Mesodermal cell (in vitro differentiated cells): Measurements from ENCODE around the gene TDO2.

Experiments
- H3K27ac ChIP-seq: 2 replicates; pipeline ENCODE4 v1.7.0; 2013; ENCODE audit warnings: mild to moderate bottlenecking, low read depth, low read length, moderate library complexity; ENCODE audit not compliant: severe bottlenecking
- H3K36me3 ChIP-seq: 2 replicates; pipeline ENCODE4 v1.7.1; 2013; ENCODE audit warnings: mild to moderate bottlenecking, low read length, moderate library complexity; ENCODE audit not compliant: control insufficient read depth, insufficient read depth
- H3K4me1 ChIP-seq: one replicate; pipeline ENCODE4 v1.7.1; 2013; ENCODE audit warnings: mild to moderate bottlenecking, low read length; ENCODE audit not compliant: insufficient read depth, control insufficient read depth, poor library complexity, severe bottlenecking
- H3K4me3 ChIP-seq: 2 replicates; pipeline ENCODE4 v1.7.0; 2013; ENCODE audit warnings: low read length, control low read depth, mild to moderate bottlenecking; ENCODE audit not compliant: insufficient read depth, poor library complexity, severe bottlenecking; ENCODE audit errors: extremely low read depth
- H3K9me3 ChIP-seq: 2 replicates; pipeline ENCODE4 v1.7.1; 2013; ENCODE audit warnings: mild to moderate bottlenecking, low read length, moderate library complexity; ENCODE audit not compliant: control insufficient read depth
- WGBS, 2 experiments: methylation state at CpG; one replicate each; pipeline ENCODE4 v1.1.5; 2013; ENCODE audit warnings: missing lambda C conversion rate in 2 of 2; ENCODE audit not compliant: insufficient coverage in 2 of 2; 5-methylcytosine and 5-hydroxymethylcytosine counted together

TDO2 gene

GRCh38 chr4:155953151-155954117 is 49.9 kb downstream of the TDO2 start, which contains the start of gene CTSO:
CTSO (minus strand) TSS chr4:155953866; CDS start chr4:155953847, 19 bp downstream.
- WGBS, 2 experiments = 4 to 6% methylated on average over 39 to 49 of the region's 58 CpGs
- no peaks in the 10 kb centered on the region for H3K36me3 ChIP-seq

GRCh38 chr4:155954118-155954685 is 50.7 kb downstream of the TDO2 start:
- Histone ChIP-seq H3K36me3 (no peaks in the 10 kb centered on the region), H3K4me1 (no peaks in the 10 kb centered on the region), H3K4me3 (peak overlapping the region; percentile 55), H3K27ac (no peak overlapping the region), H3K9me3 (no peaks in the 10 kb centered on the region)
- WGBS, 2 experiments = 95 to 98% methylated on average over 3 to 7 of the region's 11 CpGs

More at GRCh38 chr4:155953151-155954117, 49.9 kb downstream of the TDO2 start, which contains the start of gene CTSO:
- peak within 1 kb of the TSS; percentile 91 for H3K27ac ChIP-seq
- H3K9me3 ChIP-seq = no peaks in the 10 kb centered on the region
- peak within 1 kb of the TSS; percentile 55 for H3K4me3 ChIP-seq
- H3K4me1 ChIP-seq = no peaks in the 10 kb centered on the region

GRCh38 chr4:155954939-155955338 is 51.4 kb downstream of the TDO2 start:
- Histone ChIP-seq H3K9me3 (no peaks in the 10 kb centered on the region), H3K27ac (no peak overlapping the region)
- WGBS, 2 experiments = 43 to 100% methylated on average over 1 to 2 of the region's 4 CpGs

GRCh38 chr4:155956461-155956860 is 53.0 kb downstream of the TDO2 start:
- WGBS, 2 experiments = 86 to 92% methylated on average over 1 to 2 of the region's 2 CpGs
- H3K9me3 ChIP-seq = no peaks in the 10 kb centered on the region
- H3K4me1 ChIP-seq = no peaks in the 10 kb centered on the region
- H3K27ac ChIP-seq = no peak overlapping the region
- H3K4me3 ChIP-seq = no peak overlapping the region
- no peaks in the 10 kb centered on the region for H3K36me3 ChIP-seq

More at GRCh38 chr4:155954939-155955338, 51.4 kb downstream of the TDO2 start:
- H3K36me3 ChIP-seq = no peaks in the 10 kb centered on the region
- no peaks in the 10 kb centered on the region for H3K4me1 ChIP-seq
- H3K4me3 ChIP-seq = no peak overlapping the region

GRCh38 chr4:155959417-155959816 is 55.9 kb downstream of the TDO2 start:
- no peaks in the 10 kb centered on the region for H3K36me3 ChIP-seq
- no peaks in the 10 kb centered on the region for H3K4me1 ChIP-seq
- no peaks in the 10 kb centered on the region for H3K9me3 ChIP-seq
- no peak overlapping the region for H3K27ac ChIP-seq
- no peak overlapping the region for H3K4me3 ChIP-seq
- 90 to 100% methylated on average over 1 to 3 of the region's 4 CpGs for WGBS, 2 experiments

- H3K27ac ChIP-seq = no peak overlapping the region
- WGBS, 2 experiments = 87 to 90% methylated on average over 4 to 5 of the region's 5 CpGs
- H3K4me3 ChIP-seq = no peak overlapping the region
These were observed 57.0 kb downstream of the TDO2 start for GRCh38 chr4:155960522-155960921.

GRCh38 chr4:155961575-155961974 is 58.1 kb downstream of the TDO2 start:
- Histone ChIP-seq H3K36me3 (no peaks in the 10 kb centered on the region), H3K27ac (no peak overlapping the region), H3K9me3 (no peaks in the 10 kb centered on the region), H3K4me1 (no peaks in the 10 kb centered on the region), H3K4me3 (no peak overlapping the region)
- WGBS, 2 experiments = 93% methylated on average over 3 of the region's 4 CpGs; no CpG with 5 or more reads in 1 of the 2 experiments

More at GRCh38 chr4:155960522-155960921, 57.0 kb downstream of the TDO2 start:
- Histone ChIP-seq H3K4me1 (no peaks in the 10 kb centered on the region), H3K36me3 (no peaks in the 10 kb centered on the region), H3K9me3 (no peaks in the 10 kb centered on the region)

- Histone ChIP-seq H3K27ac (no peak overlapping the region), H3K36me3 (no peaks in the 10 kb centered on the region), H3K4me3 (no peak overlapping the region), H3K9me3 (no peaks in the 10 kb centered on the region), H3K4me1 (no peaks in the 10 kb centered on the region)
- WGBS, 2 experiments = no CpG with 5 or more reads among the region's 2 CpGs
These were observed 59.3 kb downstream of the TDO2 start for GRCh38 chr4:155962767-155963166.

GRCh38 chr4:155964016-155964891 is 60.8 kb downstream of the TDO2 start:
- no peak overlapping the region for H3K4me3 ChIP-seq
- no peaks in the 10 kb centered on the region for H3K4me1 ChIP-seq
- no peak overlapping the region for H3K27ac ChIP-seq
- H3K36me3 ChIP-seq = no peaks in the 10 kb centered on the region
- WGBS, 2 experiments = 92 to 100% methylated on average over 2 to 5 of the region's 8 CpGs
- H3K9me3 ChIP-seq = no peaks in the 10 kb centered on the region

GRCh38 chr4:155966171-155966570 is 62.7 kb downstream of the TDO2 start:
- H3K4me3 ChIP-seq = no peak overlapping the region
- H3K4me1 ChIP-seq = no peaks in the 10 kb centered on the region
- 100% methylated on average over 1 of the region's 2 CpGs; no CpG with 5 or more reads in 1 of the 2 experiments for WGBS, 2 experiments
- H3K27ac ChIP-seq = no peak overlapping the region
- no peaks in the 10 kb centered on the region for H3K9me3 ChIP-seq
- no peaks in the 10 kb centered on the region for H3K36me3 ChIP-seq
